GM12878 (cell line): ENCODE measurements around the gene ALPK1. TPM values are rescaled to one million over a fixed set of nuclear protein-coding genes. Genes with fewer than 3 reads are reported as not detected.
"Not testable (repeated sequence)": the region's sequence is repeated elsewhere in the genome, so short reads cannot be mapped to it uniquely, and the experiment has no call there.

Experiments
- ATAC-seq: fragments of 200-7000 bp; cut with Tn5 transposase; 3 replicates; pipeline ENCODE4 v1.9.1; 2020; ENCODE audit warnings: mild to moderate bottlenecking, moderate library complexity
- BruUV-seq: library from RNA; stranded (reverse); fragments of 400-500 nt; replicated peaks from 2 replicates; lab custom pipeline; 2021; lab: Mats Ljungman, UMichigan
- CTCF ChIA-PET: fragments of 300-600 bp; sonication (Branson Sonifier 250); formaldehyde crosslinking; extraction: SDS; loops from one replicate; lab custom pipeline; 2021; ENCODE audit warnings: inconsistent platforms; lab: Yijun Ruan, JAX
- POLR2A ChIA-PET: fragments of 350-600 bp; formaldehyde crosslinking; extraction: SDS; loops from one replicate; lab custom pipeline; 2021; ENCODE audit warnings: inconsistent platforms; lab: Charles Lee
- RAD21 ChIA-PET: fragments of 300-600 bp; sonication (Branson Sonifier 250); formaldehyde crosslinking; loops from one replicate; lab custom pipeline; 2023; ENCODE audit warnings: antibody characterized with exemption; ENCODE audit not compliant: unreplicated experiment; lab: Charles Lee
- SMC1A ChIA-PET: fragments of 300-600 bp; sonication (Branson Sonifier 250); formaldehyde crosslinking; loops from one replicate; lab custom pipeline; 2023; ENCODE audit not compliant: unreplicated experiment, uncharacterized antibody; lab: Charles Lee
- DNase-seq: peaks from one replicate; pipeline ENCODE4 v3.0.0-alpha.2; 2011; ENCODE audit warnings: low read depth, low spot score
- FAIRE-seq: peaks from 3 replicates; lab custom pipeline; 2011; peaks lifted over from hg19 to GRCh38; lab: Jason Lieb, UNC
- H2AFZ ChIP-seq: 2 replicates; pipeline ENCODE4 v1.6.0; 2011; ENCODE audit warnings: low read depth, low read length, control low read depth; ENCODE audit not compliant: control insufficient read depth
- H3K27ac ChIP-seq: 2 replicates; pipeline ENCODE4 v1.5.1; 2011; ENCODE audit warnings: control low read depth; ENCODE audit not compliant: control insufficient read depth, insufficient read depth
- H3K27me3 ChIP-seq, 2 experiments: replicated peaks in 1 of 2; 2 replicates each; pipeline versions ENCODE4 v1.6.0 to v1.6.1; 2011; ENCODE audit warnings: low read length in 1 of 2; ENCODE audit not compliant: control insufficient read depth in 2 of 2, insufficient read depth in 2 of 2
- H3K36me3 ChIP-seq, 2 experiments: 2 replicates each; pipeline ENCODE4 v1.5.1; 2011; ENCODE audit warnings: low read length in 1 of 2; ENCODE audit not compliant: control insufficient read depth in 2 of 2, insufficient read depth in 2 of 2
- H3K4me1 ChIP-seq: 2 replicates; pipeline ENCODE4 v1.6.1; 2011; ENCODE audit warnings: mild to moderate bottlenecking, low read length, moderate library complexity, mixed read lengths; ENCODE audit not compliant: control insufficient read depth, insufficient read depth
- H3K4me2 ChIP-seq: 2 replicates; pipeline ENCODE4 v1.6.0; 2011; ENCODE audit warnings: control low read depth; ENCODE audit not compliant: control insufficient read depth, insufficient read depth
- H3K4me3 ChIP-seq: fragments of 200-600 bp; sonication (generic); 2 replicates; pipeline ENCODE4 v1.5.1; 2016
- H3K79me2 ChIP-seq: 2 replicates; pipeline ENCODE4 v1.6.0; 2011; ENCODE audit warnings: low read length; ENCODE audit not compliant: control insufficient read depth, insufficient read depth
- H3K9ac ChIP-seq: 2 replicates; pipeline ENCODE4 v1.8.0; 2011; ENCODE audit warnings: low read length, control low read depth, mixed read lengths; ENCODE audit not compliant: control insufficient read depth, insufficient read depth
- H3K9me3 ChIP-seq: replicated peaks from 3 replicates; pipeline ENCODE4 v1.5.1; 2011; ENCODE audit warnings: mild to moderate bottlenecking, low read length; ENCODE audit not compliant: control insufficient read depth, insufficient read depth
- H4K20me1 ChIP-seq: 2 replicates; pipeline ENCODE4 v1.6.0; 2011; ENCODE audit not compliant: control insufficient read depth, insufficient read depth
- EP300 ChIP-seq, 2 experiments: fragments of 150-350 bp in 1 of 2; IDR thresholded peaks; 2 replicates each; pipeline ENCODE4 v1.6.1; 2011 to 2012; ENCODE audit warnings: low read depth in 2 of 2, low read length in 2 of 2, borderline replicate concordance in 1 of 2, improper control_type of control experiment in 1 of 2, inconsistent platforms in 1 of 2; ENCODE audit not compliant: control insufficient read depth in 1 of 2
- KLF5 ChIP-seq: fragments of 450-650 bp; IDR thresholded peaks from 2 replicates; pipeline ENCODE4 v1.6.1; 2014; ENCODE audit warnings: mild to moderate bottlenecking; ENCODE audit not compliant: partially characterized antibody
- MEF2B ChIP-seq: fragments of 450-650 bp; IDR thresholded peaks from 2 replicates; pipeline ENCODE4 v1.6.1; 2018; ENCODE audit warnings: mild to moderate bottlenecking, moderate library complexity; ENCODE audit not compliant: partially characterized antibody, poor library complexity, severe bottlenecking
- NRF1 ChIP-seq: conservative IDR thresholded peaks from 2 replicates; pipeline ENCODE4 v1.6.1; 2011; ENCODE audit warnings: mild to moderate bottlenecking, low read depth, low read length, improper control_type of control experiment
- PML ChIP-seq: IDR thresholded peaks from 2 replicates; pipeline ENCODE4 v1.6.1; 2012; ENCODE audit warnings: low read length, inconsistent platforms
- SREBF2 ChIP-seq: IDR thresholded peaks from 2 replicates; pipeline ENCODE4 v1.6.1; 2012; ENCODE audit warnings: mild to moderate bottlenecking, low read length
- ZNF24 ChIP-seq: fragments of 450-650 bp; IDR thresholded peaks from 2 replicates; pipeline ENCODE4 v1.6.1; 2017; ENCODE audit warnings: antibody characterized with exemption, mild to moderate bottlenecking
- WGBS: methylation state at CpG from one replicate; pipeline ENCODE4 v1.1.6; 2016; ENCODE audit warnings: low lambda C conversion rate; ENCODE audit not compliant: insufficient replicate concordance, insufficient coverage; ENCODE audit errors: missing lambda C conversion rate; 5-methylcytosine and 5-hydroxymethylcytosine counted together
- in situ Hi-C: fragments of 300-500 bp; cut with MboI; formaldehyde crosslinking; loops from 9 replicates; pipeline ENCODE4 v1.14.3; 2018; ENCODE audit warnings: mixed read lengths
- intact Hi-C: fragments of 100-400 bp; cut with micrococcal nuclease; formaldehyde crosslinking; loops from one replicate; pipeline ENCODE4 v1.14.2; 2022; ENCODE audit not compliant: unreplicated experiment
- polyA plus RNA-seq, 11 experiments: library from polyadenylated mRNA; depleted of rRNA in 4 of 11; unstranded in 6 of 11; stranded (reverse) in 5 of 11; fragments of >200 nt; fragmentation: Nextera tagmentation in 4 of 11; fragmentation: Illumina TruSeq in 1 of 11; extraction: Ambion mirVana in 4 of 11; extraction: Trizol in 1 of 11; gene quantifications; 1 replicate in 1 of 11; 2 replicates in 10 of 11; pipeline versions ENCODE4 v1.2.1 to v1.2.3, GENCODE V29; 2011 to 2016; ENCODE audit warnings: inconsistent platforms in 2 of 11, missing spikeins in 2 of 11, low read depth in 1 of 11
- total RNA-seq, 4 experiments: library from RNA; depleted of rRNA in 3 of 4; stranded (reverse); fragments of >200 nt in 3 of 4; fragmentation: Illumina TruSeq in 1 of 4; extraction: Trizol in 1 of 4; gene quantifications; 2 replicates each; pipeline versions ENCODE4 v1.2.1 to v1.2.3, GENCODE V29; 2013 to 2021
- TF ChIP-seq, protein P1 (sequence below): fragments of 450-650 bp; IDR thresholded peaks from 2 replicates; pipeline ENCODE4 v1.6.1; 2017; ENCODE audit warnings: antibody characterized with exemption, mild to moderate bottlenecking, moderate library complexity

Gene ALPK1
- total and polyA plus RNA-seq, 10 of the 15 experiments (the other 5 are each of a cell fraction or from before 2014, with no cell fraction given): 8.5 to 32.3 (median 22.6) TPM

- POLR2A ChIA-PET: interaction anchor here (1.1 kb wide), 1 partner anchor 9 kb away, joined by 3 read pairs; no protein-coding TSS in a partner anchor
- SMC1A ChIA-PET: no interaction called here
- intact Hi-C loops (no loop called here), in situ Hi-C loops (no loop called here)
- DNase-seq: no peak
- RAD21 ChIA-PET: no interaction called here
- BruUV-seq: no TSS peak
- Histone ChIP-seq H3K36me3 (no peaks in the 10 kb centered on the region), H3K9ac (no peak overlapping the region), H2AFZ (no peak overlapping the region), H4K20me1 (no peaks in the 10 kb centered on the region), H3K4me3 (no peak overlapping the region), H3K27me3 (no peaks in the 10 kb centered on the region), H3K27ac (no peak overlapping the region), H3K9me3 (no peaks in the 10 kb centered on the region), H3K4me1 (no peaks in the 10 kb centered on the region), H3K79me2 (no peaks in the 10 kb centered on the region), H3K4me2 (no peak overlapping the region)
- WGBS: 95% methylated on average over 1 of the region's 1 CpG
- CTCF ChIA-PET: no interaction called here
- FAIRE-seq: no peak
- no peak for ATAC-seq
- no peak for TF ChIP-seq NRF1
- no peak for TF ChIP-seq MEF2B
- TF ChIP-seq PML: no peak
- no peak for TF ChIP-seq EP300 (IDR thresholded peaks at IDR 0.05; ENCODE audit: borderline replicate concordance in 1 of 2, control insufficient read depth in 1 of 2, low read depth in 2 of 2, low read length in 2 of 2)
- TF ChIP-seq ZNF24: no peak
- no peak for TF ChIP-seq KLF5
- no peak for TF ChIP-seq SREBF2
- TF ChIP-seq, protein P1, sequence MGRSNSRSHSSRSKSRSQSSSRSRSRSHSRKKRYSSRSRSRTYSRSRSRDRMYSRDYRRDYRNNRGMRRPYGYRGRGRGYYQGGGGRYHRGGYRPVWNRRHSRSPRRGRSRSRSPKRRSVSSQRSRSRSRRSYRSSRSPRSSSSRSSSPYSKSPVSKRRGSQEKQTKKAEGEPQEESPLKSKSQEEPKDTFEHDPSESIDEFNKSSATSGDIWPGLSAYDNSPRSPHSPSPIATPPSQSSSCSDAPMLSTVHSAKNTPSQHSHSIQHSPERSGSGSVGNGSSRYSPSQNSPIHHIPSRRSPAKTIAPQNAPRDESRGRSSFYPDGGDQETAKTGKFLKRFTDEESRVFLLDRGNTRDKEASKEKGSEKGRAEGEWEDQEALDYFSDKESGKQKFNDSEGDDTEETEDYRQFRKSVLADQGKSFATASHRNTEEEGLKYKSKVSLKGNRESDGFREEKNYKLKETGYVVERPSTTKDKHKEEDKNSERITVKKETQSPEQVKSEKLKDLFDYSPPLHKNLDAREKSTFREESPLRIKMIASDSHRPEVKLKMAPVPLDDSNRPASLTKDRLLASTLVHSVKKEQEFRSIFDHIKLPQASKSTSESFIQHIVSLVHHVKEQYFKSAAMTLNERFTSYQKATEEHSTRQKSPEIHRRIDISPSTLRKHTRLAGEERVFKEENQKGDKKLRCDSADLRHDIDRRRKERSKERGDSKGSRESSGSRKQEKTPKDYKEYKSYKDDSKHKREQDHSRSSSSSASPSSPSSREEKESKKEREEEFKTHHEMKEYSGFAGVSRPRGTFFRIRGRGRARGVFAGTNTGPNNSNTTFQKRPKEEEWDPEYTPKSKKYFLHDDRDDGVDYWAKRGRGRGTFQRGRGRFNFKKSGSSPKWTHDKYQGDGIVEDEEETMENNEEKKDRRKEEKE: no peak
Measured at GRCh38 chr4:112436987-112437386, 139.8 kb downstream of the ALPK1 start.

- RAD21 ChIA-PET, SMC1A ChIA-PET, H3K9me3 ChIP-seq, H2AFZ ChIP-seq, H3K4me1 ChIP-seq, H3K79me2 ChIP-seq, DNase-seq, H3K4me3 ChIP-seq, H3K4me2 ChIP-seq, ATAC-seq, H3K36me3 ChIP-seq, H3K9ac ChIP-seq, FAIRE-seq, H3K27ac ChIP-seq, in situ Hi-C loops, BruUV-seq, CTCF ChIA-PET, POLR2A ChIA-PET, H4K20me1 ChIP-seq, H3K27me3 ChIP-seq, intact Hi-C loops: not testable (repeated sequence)
- WGBS: 92% methylated on average over 2 of the region's 2 CpGs
Measured at GRCh38 chr4:112442226-112442625, 145.1 kb downstream of the ALPK1 start.
